ENCODE measurements around the gene ANKLE2.

Gene ANKLE2

DNA sequence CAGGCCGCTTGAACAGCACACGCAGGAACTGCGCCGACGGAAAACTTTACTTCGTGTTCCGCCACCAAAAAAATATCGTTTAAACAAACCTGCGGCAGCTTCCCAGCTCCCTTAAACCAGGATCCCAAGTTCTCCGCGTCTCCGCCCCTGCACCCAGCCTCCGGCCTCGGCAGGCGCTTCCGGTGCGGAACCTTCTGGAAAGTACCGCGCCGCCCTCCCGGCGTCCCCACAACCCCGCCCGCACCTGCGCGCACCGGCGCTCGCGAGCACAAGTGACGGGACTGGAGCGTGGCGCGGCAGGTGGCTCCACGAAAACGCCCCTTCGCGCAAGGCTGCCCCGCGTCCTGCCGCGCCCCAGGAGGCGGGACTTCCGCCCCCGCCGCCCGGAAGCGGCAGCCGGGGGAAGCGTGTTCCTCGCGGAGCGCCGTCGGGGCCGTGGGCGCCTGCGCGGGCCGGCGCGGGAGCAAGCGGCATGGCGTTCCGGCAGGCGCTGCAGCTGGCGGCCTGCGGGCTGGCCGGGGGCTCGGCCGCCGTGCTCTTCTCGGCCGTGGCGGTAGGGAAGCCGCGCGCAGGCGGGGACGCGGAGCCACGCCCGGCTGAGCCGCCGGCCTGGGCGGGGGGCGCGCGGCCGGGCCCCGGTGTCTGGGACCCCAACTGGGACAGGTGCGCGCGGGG, 51.1 kb downstream of the ANKLE2 start, which contains the start of gene PGAM5 (continued):
- peak; percentile 73 for TF ChIP-seq KLF16 (tag by site-specific recombination; IDR thresholded peaks at IDR 0.05)
- no peak for TF ChIP-seq HOXA7 (CRISPR knock-in tag; IDR thresholded peaks at IDR 0.05; ENCODE audit: borderline replicate concordance)
- TF ChIP-seq ZNF366 (tag by site-specific recombination; conservative IDR thresholded peaks at IDR 0.05) = no peak
- TF ChIP-seq ZNF223 (tag by site-specific recombination; IDR thresholded peaks at IDR 0.05) = no peak
- TF ChIP-seq, protein P1, sequence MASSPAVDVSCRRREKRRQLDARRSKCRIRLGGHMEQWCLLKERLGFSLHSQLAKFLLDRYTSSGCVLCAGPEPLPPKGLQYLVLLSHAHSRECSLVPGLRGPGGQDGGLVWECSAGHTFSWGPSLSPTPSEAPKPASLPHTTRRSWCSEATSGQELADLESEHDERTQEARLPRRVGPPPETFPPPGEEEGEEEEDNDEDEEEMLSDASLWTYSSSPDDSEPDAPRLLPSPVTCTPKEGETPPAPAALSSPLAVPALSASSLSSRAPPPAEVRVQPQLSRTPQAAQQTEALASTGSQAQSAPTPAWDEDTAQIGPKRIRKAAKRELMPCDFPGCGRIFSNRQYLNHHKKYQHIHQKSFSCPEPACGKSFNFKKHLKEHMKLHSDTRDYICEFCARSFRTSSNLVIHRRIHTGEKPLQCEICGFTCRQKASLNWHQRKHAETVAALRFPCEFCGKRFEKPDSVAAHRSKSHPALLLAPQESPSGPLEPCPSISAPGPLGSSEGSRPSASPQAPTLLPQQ (tag by site-specific recombination; IDR thresholded peaks at IDR 0.05) = peak; percentile 64; the same call in 1 of the 2 replicates
- TF ChIP-seq, protein P2, sequence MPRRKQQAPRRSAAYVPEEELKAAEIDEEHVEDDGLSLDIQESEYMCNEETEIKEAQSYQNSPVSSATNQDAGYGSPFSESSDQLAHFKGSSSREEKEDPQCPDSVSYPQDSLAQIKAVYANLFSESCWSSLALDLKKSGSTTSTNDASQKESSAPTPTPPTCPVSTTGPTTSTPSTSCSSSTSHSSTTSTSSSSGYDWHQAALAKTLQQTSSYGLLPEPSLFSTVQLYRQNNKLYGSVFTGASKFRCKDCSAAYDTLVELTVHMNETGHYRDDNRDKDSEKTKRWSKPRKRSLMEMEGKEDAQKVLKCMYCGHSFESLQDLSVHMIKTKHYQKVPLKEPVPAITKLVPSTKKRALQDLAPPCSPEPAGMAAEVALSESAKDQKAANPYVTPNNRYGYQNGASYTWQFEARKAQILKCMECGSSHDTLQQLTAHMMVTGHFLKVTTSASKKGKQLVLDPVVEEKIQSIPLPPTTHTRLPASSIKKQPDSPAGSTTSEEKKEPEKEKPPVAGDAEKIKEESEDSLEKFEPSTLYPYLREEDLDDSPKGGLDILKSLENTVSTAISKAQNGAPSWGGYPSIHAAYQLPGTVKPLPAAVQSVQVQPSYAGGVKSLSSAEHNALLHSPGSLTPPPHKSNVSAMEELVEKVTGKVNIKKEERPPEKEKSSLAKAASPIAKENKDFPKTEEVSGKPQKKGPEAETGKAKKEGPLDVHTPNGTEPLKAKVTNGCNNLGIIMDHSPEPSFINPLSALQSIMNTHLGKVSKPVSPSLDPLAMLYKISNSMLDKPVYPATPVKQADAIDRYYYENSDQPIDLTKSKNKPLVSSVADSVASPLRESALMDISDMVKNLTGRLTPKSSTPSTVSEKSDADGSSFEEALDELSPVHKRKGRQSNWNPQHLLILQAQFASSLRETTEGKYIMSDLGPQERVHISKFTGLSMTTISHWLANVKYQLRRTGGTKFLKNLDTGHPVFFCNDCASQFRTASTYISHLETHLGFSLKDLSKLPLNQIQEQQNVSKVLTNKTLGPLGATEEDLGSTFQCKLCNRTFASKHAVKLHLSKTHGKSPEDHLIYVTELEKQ (tag by site-specific recombination; IDR thresholded peaks at IDR 0.05; ENCODE audit: borderline replicate concordance) = peak; percentile 27; the same call in 1 of the 2 replicates
- TF ChIP-seq, protein P3, sequence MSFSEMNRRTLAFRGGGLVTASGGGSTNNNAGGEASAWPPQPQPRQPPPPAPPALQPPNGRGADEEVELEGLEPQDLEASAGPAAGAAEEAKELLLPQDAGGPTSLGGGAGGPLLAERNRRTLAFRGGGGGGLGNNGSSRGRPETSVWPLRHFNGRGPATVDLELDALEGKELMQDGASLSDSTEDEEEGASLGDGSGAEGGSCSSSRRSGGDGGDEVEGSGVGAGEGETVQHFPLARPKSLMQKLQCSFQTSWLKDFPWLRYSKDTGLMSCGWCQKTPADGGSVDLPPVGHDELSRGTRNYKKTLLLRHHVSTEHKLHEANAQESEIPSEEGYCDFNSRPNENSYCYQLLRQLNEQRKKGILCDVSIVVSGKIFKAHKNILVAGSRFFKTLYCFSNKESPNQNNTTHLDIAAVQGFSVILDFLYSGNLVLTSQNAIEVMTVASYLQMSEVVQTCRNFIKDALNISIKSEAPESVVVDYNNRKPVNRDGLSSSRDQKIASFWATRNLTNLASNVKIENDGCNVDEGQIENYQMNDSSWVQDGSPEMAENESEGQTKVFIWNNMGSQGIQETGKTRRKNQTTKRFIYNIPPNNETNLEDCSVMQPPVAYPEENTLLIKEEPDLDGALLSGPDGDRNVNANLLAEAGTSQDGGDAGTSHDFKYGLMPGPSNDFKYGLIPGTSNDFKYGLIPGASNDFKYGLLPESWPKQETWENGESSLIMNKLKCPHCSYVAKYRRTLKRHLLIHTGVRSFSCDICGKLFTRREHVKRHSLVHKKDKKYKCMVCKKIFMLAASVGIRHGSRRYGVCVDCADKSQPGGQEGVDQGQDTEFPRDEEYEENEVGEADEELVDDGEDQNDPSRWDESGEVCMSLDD (tag by site-specific recombination; IDR thresholded peaks at IDR 0.05) = no peak
- no peak for TF ChIP-seq ZBTB21 (tag by site-specific recombination; IDR thresholded peaks at IDR 0.05)
- TF ChIP-seq ZNF354C (tag by site-specific recombination; IDR thresholded peaks at IDR 0.05; ENCODE audit: borderline replicate concordance, low read depth) = no peak
- TF ChIP-seq, protein P4, sequence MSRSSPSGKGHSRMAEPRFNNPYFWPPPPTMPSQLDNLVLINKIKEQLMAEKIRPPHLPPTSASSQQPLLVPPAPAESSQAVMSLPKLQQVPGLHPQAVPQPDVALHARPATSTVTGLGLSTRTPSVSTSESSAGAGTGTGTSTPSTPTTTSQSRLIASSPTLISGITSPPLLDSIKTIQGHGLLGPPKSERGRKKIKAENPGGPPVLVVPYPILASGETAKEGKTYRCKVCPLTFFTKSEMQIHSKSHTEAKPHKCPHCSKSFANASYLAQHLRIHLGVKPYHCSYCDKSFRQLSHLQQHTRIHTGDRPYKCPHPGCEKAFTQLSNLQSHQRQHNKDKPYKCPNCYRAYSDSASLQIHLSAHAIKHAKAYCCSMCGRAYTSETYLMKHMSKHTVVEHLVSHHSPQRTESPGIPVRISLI (tag by site-specific recombination; IDR thresholded peaks at IDR 0.05) = no peak
- TF ChIP-seq GLI4 (tag by site-specific recombination; IDR thresholded peaks at IDR 0.05) = no peak
- peak; percentile 56; the same call in 1 of the 2 replicates for TF ChIP-seq ZNF501 (tag by site-specific recombination; IDR thresholded peaks at IDR 0.05)
- TF ChIP-seq ZNF311 (tag by site-specific recombination; IDR thresholded peaks at IDR 0.05; ENCODE audit: borderline replicate concordance) = no peak
- TF ChIP-seq ZXDB (tag by site-specific recombination; IDR thresholded peaks at IDR 0.05) = peak; percentile 95
- TF ChIP-seq ZNF558 (tag by site-specific recombination; IDR thresholded peaks at IDR 0.05) = no peak
- no peak for TF ChIP-seq ZNF654 (tag by site-specific recombination; IDR thresholded peaks at IDR 0.05; ENCODE audit: low read depth)
- no peak for TF ChIP-seq ZNF175 (tag by site-specific recombination; IDR thresholded peaks at IDR 0.05)
- no peak for TF ChIP-seq ZNF121 (tag by site-specific recombination; IDR thresholded peaks at IDR 0.05)
- TF ChIP-seq, protein P5, sequence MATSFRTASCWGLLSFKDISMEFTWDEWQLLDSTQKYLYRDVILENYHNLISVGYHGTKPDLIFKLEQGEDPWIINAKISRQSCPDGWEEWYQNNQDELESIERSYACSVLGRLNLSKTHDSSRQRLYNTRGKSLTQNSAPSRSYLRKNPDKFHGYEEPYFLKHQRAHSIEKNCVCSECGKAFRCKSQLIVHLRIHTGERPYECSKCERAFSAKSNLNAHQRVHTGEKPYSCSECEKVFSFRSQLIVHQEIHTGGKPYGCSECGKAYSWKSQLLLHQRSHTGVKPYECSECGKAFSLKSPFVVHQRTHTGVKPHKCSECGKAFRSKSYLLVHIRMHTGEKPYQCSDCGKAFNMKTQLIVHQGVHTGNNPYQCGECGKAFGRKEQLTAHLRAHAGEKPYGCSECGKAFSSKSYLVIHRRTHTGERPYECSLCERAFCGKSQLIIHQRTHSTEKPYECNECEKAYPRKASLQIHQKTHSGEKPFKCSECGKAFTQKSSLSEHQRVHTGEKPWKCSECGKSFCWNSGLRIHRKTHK (tag by site-specific recombination; IDR thresholded peaks at IDR 0.05) = no peak
- TF ChIP-seq, protein P6, sequence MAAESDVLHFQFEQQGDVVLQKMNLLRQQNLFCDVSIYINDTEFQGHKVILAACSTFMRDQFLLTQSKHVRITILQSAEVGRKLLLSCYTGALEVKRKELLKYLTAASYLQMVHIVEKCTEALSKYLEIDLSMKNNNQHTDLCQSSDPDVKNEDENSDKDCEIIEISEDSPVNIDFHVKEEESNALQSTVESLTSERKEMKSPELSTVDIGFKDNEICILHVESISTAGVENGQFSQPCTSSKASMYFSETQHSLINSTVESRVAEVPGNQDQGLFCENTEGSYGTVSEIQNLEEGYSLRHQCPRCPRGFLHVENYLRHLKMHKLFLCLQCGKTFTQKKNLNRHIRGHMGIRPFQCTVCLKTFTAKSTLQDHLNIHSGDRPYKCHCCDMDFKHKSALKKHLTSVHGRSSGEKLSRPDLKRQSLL (tag by site-specific recombination; IDR thresholded peaks at IDR 0.05) = no peak; the same call in 1 of the 2 replicates
- TF ChIP-seq ZNF341 (tag by site-specific recombination; IDR thresholded peaks at IDR 0.05; ENCODE audit: low read depth) = peak; percentile 41
- peak; percentile 69 for TF ChIP-seq SP3 (tag by site-specific recombination; IDR thresholded peaks at IDR 0.05)
- TF ChIP-seq ZFP37 (tag by site-specific recombination; IDR thresholded peaks at IDR 0.05) = no peak; the same call in 1 of the 2 replicates
- peak; percentile 78 for TF ChIP-seq ZIC2 (tag by site-specific recombination; IDR thresholded peaks at IDR 0.05)
- no peak for TF ChIP-seq REPIN1 (tag by site-specific recombination; IDR thresholded peaks at IDR 0.05; ENCODE audit: low read depth)
- TF ChIP-seq GLIS1 (tag by site-specific recombination; IDR thresholded peaks at IDR 0.05) = peak; percentile 36; the same call in 1 of the 2 replicates
- no peak for TF ChIP-seq ZNF521 (tag by site-specific recombination; IDR thresholded peaks at IDR 0.05)
- no peak for TF ChIP-seq ZBTB1 (tag by site-specific recombination; IDR thresholded peaks at IDR 0.05)
- TF ChIP-seq ZNF610 (tag by site-specific recombination; IDR thresholded peaks at IDR 0.05; ENCODE audit: borderline replicate concordance) = 0 out of 2 replicates have a peak, but pooled peaks have one; percentile 48
